GM21390 (cell line): ENCODE data around the gene MYH4.

Experiments used
- ATAC-seq: cut with Tn5 transposase; IDR thresholded peaks from one replicate; pipeline ENCODE4 v1.9.1; 2021; ENCODE audit not compliant: unreplicated experiment

The MYH4 gene

DNA sequence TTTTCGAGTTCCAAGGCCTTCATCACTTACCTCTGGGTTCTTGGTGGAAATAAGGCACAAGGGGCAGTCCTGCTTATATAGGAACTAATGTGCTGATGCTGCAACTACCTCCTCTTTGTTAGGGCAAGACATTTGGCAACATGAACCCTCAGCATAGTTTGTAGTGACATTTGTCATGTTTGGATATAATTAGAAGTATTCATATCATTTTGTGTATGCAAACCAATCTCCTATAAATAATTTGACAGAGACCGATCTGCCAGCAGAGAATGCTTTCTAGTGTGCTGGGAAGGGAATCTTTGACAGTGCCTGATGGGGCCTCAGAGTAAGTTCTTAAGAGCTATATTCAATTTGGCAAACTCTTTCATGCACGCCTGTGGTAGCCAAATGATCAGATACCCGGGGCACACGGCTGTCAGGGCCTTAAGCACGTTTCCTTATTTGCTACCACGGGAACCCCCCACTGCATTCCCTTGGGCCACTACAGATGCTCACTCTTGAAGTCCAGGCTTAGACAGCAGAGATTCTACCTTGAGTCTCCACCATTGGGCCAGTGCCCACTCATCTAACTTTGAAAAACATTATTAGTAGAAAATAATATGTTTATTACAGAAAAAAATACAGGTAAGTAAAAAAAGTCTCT lies 47.3 kb downstream of the MYH4 start, which contains the start of gene MYH8:
Gene MYH8 (minus strand): TSS at position 51 of the 643 bp plus-strand sequence. CDS start 1,723 bp downstream, outside the sequence.
- no peak for ATAC-seq

DNA sequence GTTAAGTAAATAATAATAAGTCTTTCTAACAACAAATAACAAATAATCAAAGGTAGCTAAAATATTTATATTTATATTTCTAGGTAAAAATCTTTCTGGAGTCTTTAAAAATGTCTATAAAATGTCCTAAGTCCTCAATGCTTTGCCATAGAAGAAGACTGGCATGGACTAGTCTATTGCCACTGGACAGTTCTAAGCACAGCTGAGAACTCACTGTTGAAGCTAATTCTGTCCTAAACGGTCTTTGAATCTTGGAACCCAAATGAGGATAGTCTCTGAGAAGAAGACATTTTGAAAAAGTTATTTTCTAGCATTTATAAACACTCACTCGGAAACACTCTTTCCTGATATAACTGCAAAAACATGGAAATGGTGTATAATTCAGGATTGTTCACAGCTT lies 48.1 kb downstream of the MYH4 start:
- no peak for ATAC-seq

DNA sequence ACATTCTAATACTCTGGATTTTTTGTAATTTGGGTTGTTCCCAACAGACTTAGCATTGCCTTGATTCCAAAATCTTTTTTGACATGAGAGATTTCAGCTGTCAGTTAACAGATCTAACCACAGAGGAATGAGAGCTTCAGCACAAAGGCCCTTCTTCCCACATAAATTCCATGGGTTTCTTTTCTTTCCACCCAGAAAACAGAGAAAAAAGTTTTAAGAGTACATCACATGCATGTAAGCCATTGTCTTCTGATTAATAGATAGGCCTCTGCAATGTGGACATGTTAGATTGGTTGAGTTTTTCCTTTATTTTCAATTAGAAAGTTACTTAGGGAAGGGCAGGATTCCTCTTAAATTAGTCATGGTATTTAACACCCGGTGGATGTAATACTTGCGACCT lies 48.5 kb downstream of the MYH4 start:
- ATAC-seq: no peak

DNA sequence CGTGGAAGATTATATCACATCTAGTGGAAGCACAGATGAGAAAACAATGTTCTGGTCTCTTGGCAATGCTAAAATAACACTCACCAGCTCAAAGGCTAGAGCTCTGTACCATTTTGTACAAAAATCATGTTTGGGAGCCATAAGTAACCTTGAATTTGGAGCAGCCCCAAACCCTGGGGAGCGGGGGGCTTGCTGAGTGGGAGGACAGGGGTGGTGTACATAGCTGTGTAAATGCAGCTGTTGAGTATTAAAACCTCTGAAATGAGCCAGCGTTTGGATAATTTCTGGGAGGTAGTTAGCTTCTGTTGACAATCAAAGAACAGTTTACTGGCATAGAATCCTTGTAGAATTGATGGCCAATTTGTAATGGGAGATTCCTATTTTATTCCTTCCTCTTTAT lies 51.9 kb downstream of the MYH4 start:
- ATAC-seq: no peak

DNA sequence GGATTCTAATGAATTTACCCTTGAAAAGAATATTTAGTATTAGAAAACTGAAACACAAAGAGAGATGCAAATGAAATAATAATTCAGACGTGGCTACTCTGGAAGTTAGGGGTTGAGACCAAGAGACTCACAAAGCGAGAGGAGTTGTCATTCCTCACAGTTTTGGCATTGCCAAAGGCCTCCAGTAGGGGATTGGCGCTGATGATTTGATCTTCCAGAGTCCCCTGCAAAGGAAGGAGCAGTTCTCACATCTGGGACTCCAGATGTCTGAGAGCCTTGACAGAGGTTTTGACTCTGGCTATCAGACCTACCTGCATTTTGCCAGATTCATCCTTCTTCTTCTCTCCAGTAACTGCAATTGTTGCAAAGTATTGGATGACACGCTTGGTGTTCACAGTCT lies 54.2 kb downstream of the MYH4 start:
- ATAC-seq: no peak

DNA sequence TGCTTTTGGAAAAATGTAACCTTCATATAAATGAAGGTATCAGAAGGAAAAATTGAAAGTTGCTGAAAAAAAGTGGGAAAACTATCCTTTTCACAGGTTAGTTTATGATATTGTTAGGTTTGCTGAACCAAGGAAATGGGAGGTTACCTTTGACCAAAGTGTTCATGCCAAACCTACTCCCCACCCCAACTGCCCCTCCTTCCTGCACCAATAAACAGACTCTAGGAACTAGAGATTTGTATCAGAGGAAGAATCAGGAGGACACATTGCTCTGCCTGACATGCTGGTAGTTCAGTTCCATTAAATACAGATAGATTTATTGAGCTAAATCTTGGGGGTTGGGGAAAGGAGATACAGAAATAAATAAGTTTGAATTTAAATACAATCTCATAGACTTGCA lies 65.8 kb downstream of the MYH4 start:
- ATAC-seq: no peak

DNA sequence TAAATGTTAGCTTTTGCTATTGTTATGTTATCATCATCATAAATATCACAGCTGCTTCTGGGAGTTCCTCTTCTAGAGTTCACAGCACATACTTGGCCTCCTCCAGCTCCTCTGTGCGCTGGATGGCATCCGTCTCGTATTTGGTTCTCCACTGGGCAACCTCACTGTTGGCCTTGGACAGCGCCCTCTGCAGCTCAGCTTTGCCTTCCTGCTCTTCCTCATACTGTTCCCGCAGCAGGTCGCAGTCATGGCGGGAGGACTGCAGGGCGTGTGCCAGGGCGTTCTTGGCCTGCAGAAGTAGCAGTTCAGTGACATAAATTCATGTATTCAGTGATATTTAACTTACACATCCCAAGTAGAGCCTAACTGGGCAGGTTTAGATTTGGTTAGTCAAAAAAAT lies 71.0 kb downstream of the MYH4 start:
- no peak for ATAC-seq

DNA sequence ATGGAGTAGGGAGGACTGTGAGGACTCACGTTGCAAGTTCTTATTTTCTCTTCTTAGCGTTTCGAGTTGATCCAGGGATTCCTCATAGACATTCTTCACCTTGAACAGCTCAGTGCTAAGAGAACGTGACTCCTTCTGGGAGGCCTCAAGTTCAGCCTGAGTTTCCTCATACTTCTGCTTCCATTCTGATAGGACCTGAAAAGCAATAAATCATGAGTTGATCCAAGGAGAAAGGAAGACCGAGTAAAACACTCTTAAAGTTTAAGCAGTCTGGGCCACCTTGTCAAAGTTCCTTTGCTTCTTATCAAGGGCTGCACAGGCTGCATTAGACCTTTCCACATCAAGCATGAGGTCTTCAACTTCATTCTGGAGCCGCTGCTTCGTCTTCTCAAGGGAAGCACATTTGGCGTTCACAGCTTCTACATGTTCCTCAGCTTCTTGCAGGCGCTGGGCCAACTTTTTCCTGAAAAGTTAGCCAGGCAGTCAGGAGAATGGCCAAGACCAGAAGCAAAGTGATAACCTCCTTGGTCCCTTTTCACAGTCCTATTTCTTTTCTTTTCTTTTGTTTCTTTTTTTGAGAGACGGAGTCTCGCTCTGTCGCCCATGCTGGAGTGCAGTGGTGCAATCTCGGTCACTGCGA lies 72.7 kb downstream of the MYH4 start:
- ATAC-seq: no peak

DNA sequence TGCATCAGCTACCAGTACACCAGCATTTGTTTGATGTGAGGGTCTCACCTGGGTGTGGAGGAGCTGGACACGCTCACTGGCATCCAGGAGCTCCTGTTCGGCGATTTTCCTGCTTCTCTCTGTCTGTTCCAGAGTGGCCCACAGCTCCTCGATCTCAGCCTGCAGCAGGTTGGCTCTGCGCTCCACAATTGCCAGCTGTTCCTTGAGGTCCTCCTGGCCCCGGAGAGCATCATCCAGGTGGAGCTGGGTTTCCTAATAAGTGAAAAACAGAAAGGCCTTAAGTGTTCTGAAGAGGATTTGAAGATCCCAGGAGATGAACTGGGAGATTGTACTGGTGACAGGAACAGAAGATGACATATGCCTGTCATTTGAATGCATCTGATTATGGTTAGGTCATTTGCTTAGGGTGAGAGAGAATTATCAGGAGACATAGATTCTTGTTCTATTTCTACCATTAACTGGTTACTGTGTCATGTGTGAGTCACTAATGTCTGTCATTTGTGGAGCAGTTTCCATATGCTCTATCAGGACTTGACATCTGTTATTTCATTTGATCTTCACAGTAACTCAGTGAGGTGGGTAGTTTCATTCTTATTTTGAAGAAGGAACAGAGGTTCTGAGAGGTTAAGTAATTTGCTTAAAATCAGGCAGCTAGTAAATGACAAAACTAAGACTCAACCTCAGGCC lies 75.0 kb downstream of the MYH4 start:
- peak; percentile 73 for ATAC-seq
